HepG2 (cell line): ENCODE data around the gene ARFGEF3. TPM values are rescaled to one million over a fixed set of nuclear protein-coding genes. Genes with fewer than 3 reads are reported as not detected.

Experiments used
- ATAC-seq: fragments of 200-7000 bp; cut with Tn5 transposase; 3 replicates; pipeline ENCODE4 v1.9.1; 2020; ENCODE audit warnings: mild to moderate bottlenecking, moderate library complexity
- BruUV-seq: library from RNA; stranded (reverse); fragments of 400-500 nt; replicated peaks from 2 replicates; lab custom pipeline; 2021; lab: Mats Ljungman, UMichigan
- CTCF ChIA-PET: fragments of 300-600 bp; formaldehyde crosslinking; extraction: SDS; loops from one replicate; lab custom pipeline; 2021; ENCODE audit warnings: low total read pairs, inconsistent platforms, low intra/inter-chr PET ratio; lab: Yijun Ruan, JAX
- POLR2A ChIA-PET: fragments of 350-600 bp; sonication (Branson Sonifier 250); formaldehyde crosslinking; loops from one replicate; lab custom pipeline; 2020; ENCODE audit warnings: antibody characterized with exemption, inconsistent platforms; lab: Yijun Ruan, JAX
- DNase-seq: peaks from one replicate; pipeline ENCODE4 v3.0.0-alpha.2; 2015; ENCODE audit warnings: low spot score
- FAIRE-seq: peaks from 3 replicates; lab custom pipeline; 2011; peaks lifted over from hg19 to GRCh38; lab: Jason Lieb, UNC
- H2AFZ ChIP-seq: one replicate; pipeline ENCODE4 v1.6.1; 2011; ENCODE audit warnings: low read length, inconsistent platforms
- H3K27ac ChIP-seq: fragments of 300-600 bp; 3 replicates; pipeline ENCODE4 v1.8.0; 2011; ENCODE audit warnings: mixed run types, mild to moderate bottlenecking, mixed read lengths, low read length, inconsistent platforms; ENCODE audit not compliant: insufficient read depth; ENCODE audit errors: extremely low read length
- H3K27me3 ChIP-seq, 2 experiments: fragments of 200-600 bp in 1 of 2; 2 replicates in 1 of 2; 3 replicates in 1 of 2; pipeline versions ENCODE4 v1.6.0 to v1.8.0; 2011; ENCODE audit warnings: low read length in 2 of 2, mild to moderate bottlenecking in 2 of 2, moderate library complexity in 2 of 2, inconsistent platforms in 1 of 2; ENCODE audit not compliant: insufficient read depth in 2 of 2, control insufficient read depth in 1 of 2
- H3K36me3 ChIP-seq, 2 experiments: fragments of 200-600 bp in 1 of 2; replicated peaks in 1 of 2; 2 replicates in 1 of 2; 3 replicates in 1 of 2; pipeline versions ENCODE4 v1.5.1 to v1.8.0; 2011; ENCODE audit warnings: low read length in 2 of 2, inconsistent platforms in 1 of 2; ENCODE audit not compliant: insufficient read depth in 2 of 2, control insufficient read depth in 1 of 2
- H3K4me1 ChIP-seq: 2 replicates; pipeline ENCODE4 v1.5.1; 2012; ENCODE audit warnings: low read length, inconsistent platforms; ENCODE audit not compliant: insufficient read depth
- H3K4me2 ChIP-seq: 2 replicates; pipeline ENCODE4 v1.6.0; 2011; ENCODE audit warnings: low read depth, low read length, inconsistent platforms
- H3K4me3 ChIP-seq, 3 experiments: fragments of 200-600 bp in 1 of 3; sonication (generic), shearing (Covaris generic) in 1 of 3; replicated peaks in 1 of 3; 2 replicates each; pipeline ENCODE4 v1.5.1; 2011 to 2016; ENCODE audit warnings: low read length in 3 of 3, inconsistent platforms in 2 of 3, low read depth in 2 of 3, mild to moderate bottlenecking in 2 of 3, control low read depth in 1 of 3, mixed read lengths in 1 of 3; ENCODE audit not compliant: insufficient read depth in 1 of 3
- H3K79me2 ChIP-seq: one replicate; pipeline ENCODE4 v1.6.1; 2011; ENCODE audit warnings: low read length, inconsistent platforms; ENCODE audit not compliant: insufficient read depth
- H3K9ac ChIP-seq: 2 replicates; pipeline ENCODE4 v1.6.0; 2011; ENCODE audit warnings: mild to moderate bottlenecking, low read depth, low read length, inconsistent platforms; ENCODE audit not compliant: insufficient read depth
- H3K9me3 ChIP-seq: 2 replicates; pipeline ENCODE4 v1.5.1; 2012; ENCODE audit warnings: mild to moderate bottlenecking, low read length
- H4K20me1 ChIP-seq: 2 replicates; pipeline ENCODE4 v1.6.0; 2011; ENCODE audit warnings: inconsistent platforms, mild to moderate bottlenecking, low read length, moderate library complexity; ENCODE audit not compliant: insufficient read depth
- STAG1 ChIP-seq: sonication (generic); formaldehyde crosslinking; IDR thresholded peaks from 2 replicates; pipeline ENCODE4 v1.4.0; 2020; ENCODE audit warnings: missing genetic modification reagents
- TEAD3 ChIP-seq: optimal IDR thresholded peaks from 2 replicates; pipeline ENCODE3; 2016; ENCODE audit warnings: borderline replicate concordance
- ZNF724P ChIP-seq: sonication (generic); formaldehyde crosslinking; IDR thresholded peaks from 2 replicates; pipeline ENCODE4 v1.8.0; 2022; ENCODE audit warnings: missing genetic modification reagents, borderline replicate concordance
- WGBS: methylation state at CpG from one replicate; pipeline ENCODE4 v1.1.6; 2017; ENCODE audit warnings: low lambda C conversion rate; 5-methylcytosine and 5-hydroxymethylcytosine counted together
- in situ Hi-C: cut with HindIII; loops from 2 replicates; pipeline ENCODE4 v1.10.0; 2017; ENCODE audit warnings: low pct_unique_long_range_greater_than_20kb; ENCODE audit not compliant: extremely low pct_ligation_motif_present
- intact Hi-C: fragments of 100-400 bp; cut with micrococcal nuclease; formaldehyde crosslinking; loops from one replicate; pipeline ENCODE4 v1.10.0; 2022; ENCODE audit not compliant: unreplicated experiment
- polyA plus RNA-seq, 8 experiments: library from polyadenylated mRNA; depleted of rRNA in 3 of 8; stranded (reverse) in 7 of 8; unstranded in 1 of 8; fragments of >200 nt; fragmentation: Illumina TruSeq in 4 of 8; extraction: Trizol in 4 of 8; gene quantifications; 2 replicates each; pipeline versions ENCODE4 v1.2.1 to v1.2.3, GENCODE V29; 2011 to 2016; ENCODE audit warnings: low read depth in 4 of 8, missing spikeins in 1 of 8, mixed read lengths in 1 of 8; ENCODE audit not compliant: insufficient read depth in 1 of 8
- total RNA-seq, 5 experiments: library from RNA; depleted of rRNA; stranded (reverse); fragments of >200 nt; fragmentation: Illumina TruSeq; extraction: Trizol; gene quantifications; 2 replicates each; pipeline ENCODE4 v1.2.3, GENCODE V29; 2016; ENCODE audit warnings: low read depth in 1 of 5
- TF ChIP-seq, protein P1 (sequence below): sonication (generic); formaldehyde crosslinking; IDR thresholded peaks from 2 replicates; pipeline ENCODE4 v1.5.0; 2020; ENCODE audit warnings: mild to moderate bottlenecking, missing genetic modification reagents, moderate library complexity
- TF ChIP-seq, protein P2 (sequence below): sonication (generic); formaldehyde crosslinking; IDR thresholded peaks from 2 replicates; pipeline ENCODE4 v1.4.0; 2020; ENCODE audit warnings: missing genetic modification reagents

The ARFGEF3 gene
- total and polyA plus RNA-seq, 2 of the 13 experiments (the other 11 are each of a cell fraction or from before 2014, with no cell fraction given), result 0.60 to 2.6 TPM

DNA sequence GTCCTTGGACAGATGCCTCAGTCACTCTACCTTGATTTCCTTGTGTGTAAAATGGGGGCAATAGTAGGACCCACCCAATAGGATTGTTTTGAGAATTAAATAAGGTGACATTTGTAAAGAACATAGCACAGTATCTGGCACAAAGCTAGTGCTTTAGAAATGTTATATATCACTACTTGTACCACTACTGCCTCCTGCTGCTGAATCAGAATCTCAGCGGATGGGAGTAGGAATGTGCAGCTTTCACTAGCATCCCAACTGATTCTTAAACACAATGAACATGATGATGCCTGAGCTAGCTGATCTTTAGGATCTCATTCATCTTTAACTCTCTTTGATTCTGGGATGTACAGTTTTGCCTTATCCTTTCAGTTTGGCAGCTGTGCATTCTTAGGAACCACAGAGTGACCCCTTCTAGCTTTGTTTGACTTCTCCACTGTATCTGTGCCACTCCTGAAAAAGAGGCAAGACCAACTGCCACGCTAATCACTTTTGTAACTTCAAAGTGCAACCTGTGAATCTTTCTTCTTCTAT lies 49.4 kb downstream of the ARFGEF3 start:
- in situ Hi-C loops (no loop called here), intact Hi-C loops (loop anchor here (2.0 kb wide), 1 partner anchor 94 kb away; no protein-coding TSS in a partner anchor)
- H3K27me3 ChIP-seq, result no peaks in the 10 kb centered on the region
- H3K4me2 ChIP-seq, result no peak overlapping the region
- no peaks in the 10 kb centered on the region for H4K20me1 ChIP-seq
- WGBS, result 60% methylated on average over 2 of the region's 2 CpGs
- ChIA-PET POLR2A (no interaction called here), CTCF (no interaction called here)
- no peak overlapping the region for H2AFZ ChIP-seq
- BruUV-seq, result no TSS peak
- DNase-seq, result no peak
- H3K36me3 ChIP-seq, result no peaks in the 10 kb centered on the region
- H3K79me2 ChIP-seq, result no peaks in the 10 kb centered on the region
- ATAC-seq, result peak; percentile 50
- no peak overlapping the region for H3K27ac ChIP-seq
- peak; percentile 15 for FAIRE-seq
- H3K4me1 ChIP-seq, result no peaks in the 10 kb centered on the region
- no peak overlapping the region for H3K9ac ChIP-seq
- no peak overlapping the region for H3K4me3 ChIP-seq
- TF ChIP-seq STAG1 (CRISPR knock-in tag) (peak; percentile 61), TEAD3 (CRISPR knock-in tag) (peak; percentile 17), ZNF724P (CRISPR knock-in tag) (no peak)
- TF ChIP-seq, protein P1, sequence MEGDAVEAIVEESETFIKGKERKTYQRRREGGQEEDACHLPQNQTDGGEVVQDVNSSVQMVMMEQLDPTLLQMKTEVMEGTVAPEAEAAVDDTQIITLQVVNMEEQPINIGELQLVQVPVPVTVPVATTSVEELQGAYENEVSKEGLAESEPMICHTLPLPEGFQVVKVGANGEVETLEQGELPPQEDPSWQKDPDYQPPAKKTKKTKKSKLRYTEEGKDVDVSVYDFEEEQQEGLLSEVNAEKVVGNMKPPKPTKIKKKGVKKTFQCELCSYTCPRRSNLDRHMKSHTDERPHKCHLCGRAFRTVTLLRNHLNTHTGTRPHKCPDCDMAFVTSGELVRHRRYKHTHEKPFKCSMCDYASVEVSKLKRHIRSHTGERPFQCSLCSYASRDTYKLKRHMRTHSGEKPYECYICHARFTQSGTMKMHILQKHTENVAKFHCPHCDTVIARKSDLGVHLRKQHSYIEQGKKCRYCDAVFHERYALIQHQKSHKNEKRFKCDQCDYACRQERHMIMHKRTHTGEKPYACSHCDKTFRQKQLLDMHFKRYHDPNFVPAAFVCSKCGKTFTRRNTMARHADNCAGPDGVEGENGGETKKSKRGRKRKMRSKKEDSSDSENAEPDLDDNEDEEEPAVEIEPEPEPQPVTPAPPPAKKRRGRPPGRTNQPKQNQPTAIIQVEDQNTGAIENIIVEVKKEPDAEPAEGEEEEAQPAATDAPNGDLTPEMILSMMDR (CRISPR knock-in tag), result peak; percentile 54
- TF ChIP-seq, protein P2, sequence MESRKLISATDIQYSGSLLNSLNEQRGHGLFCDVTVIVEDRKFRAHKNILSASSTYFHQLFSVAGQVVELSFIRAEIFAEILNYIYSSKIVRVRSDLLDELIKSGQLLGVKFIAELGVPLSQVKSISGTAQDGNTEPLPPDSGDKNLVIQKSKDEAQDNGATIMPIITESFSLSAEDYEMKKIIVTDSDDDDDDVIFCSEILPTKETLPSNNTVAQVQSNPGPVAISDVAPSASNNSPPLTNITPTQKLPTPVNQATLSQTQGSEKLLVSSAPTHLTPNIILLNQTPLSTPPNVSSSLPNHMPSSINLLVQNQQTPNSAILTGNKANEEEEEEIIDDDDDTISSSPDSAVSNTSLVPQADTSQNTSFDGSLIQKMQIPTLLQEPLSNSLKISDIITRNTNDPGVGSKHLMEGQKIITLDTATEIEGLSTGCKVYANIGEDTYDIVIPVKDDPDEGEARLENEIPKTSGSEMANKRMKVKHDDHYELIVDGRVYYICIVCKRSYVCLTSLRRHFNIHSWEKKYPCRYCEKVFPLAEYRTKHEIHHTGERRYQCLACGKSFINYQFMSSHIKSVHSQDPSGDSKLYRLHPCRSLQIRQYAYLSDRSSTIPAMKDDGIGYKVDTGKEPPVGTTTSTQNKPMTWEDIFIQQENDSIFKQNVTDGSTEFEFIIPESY (CRISPR knock-in tag), result peak; percentile 96
- no peaks in the 10 kb centered on the region for H3K9me3 ChIP-seq
